GM12878 (cell line): Measurements from ENCODE around the gene RPL22. TPM values are rescaled to one million over a fixed set of nuclear protein-coding genes. Genes with fewer than 3 reads are reported as not detected.

Experiments
- ATAC-seq: fragments of 200-7000 bp; cut with Tn5 transposase; 3 replicates; pipeline ENCODE4 v1.9.1; 2020; ENCODE audit warnings: mild to moderate bottlenecking, moderate library complexity
- BruUV-seq: library from RNA; stranded (reverse); fragments of 400-500 nt; replicated peaks from 2 replicates; lab custom pipeline; 2021; lab: Mats Ljungman, UMichigan
- CTCF ChIA-PET: fragments of 300-600 bp; sonication (Branson Sonifier 250); formaldehyde crosslinking; extraction: SDS; loops from one replicate; lab custom pipeline; 2021; ENCODE audit warnings: inconsistent platforms; lab: Yijun Ruan, JAX
- POLR2A ChIA-PET: fragments of 350-600 bp; formaldehyde crosslinking; extraction: SDS; loops from one replicate; lab custom pipeline; 2021; ENCODE audit warnings: inconsistent platforms; lab: Charles Lee
- RAD21 ChIA-PET: fragments of 300-600 bp; sonication (Branson Sonifier 250); formaldehyde crosslinking; loops from one replicate; lab custom pipeline; 2023; ENCODE audit warnings: antibody characterized with exemption; ENCODE audit not compliant: unreplicated experiment; lab: Charles Lee
- SMC1A ChIA-PET: fragments of 300-600 bp; sonication (Branson Sonifier 250); formaldehyde crosslinking; loops from one replicate; lab custom pipeline; 2023; ENCODE audit not compliant: unreplicated experiment, uncharacterized antibody; lab: Charles Lee
- DNase-seq: peaks from one replicate; pipeline ENCODE4 v3.0.0-alpha.2; 2011; ENCODE audit warnings: low read depth, low spot score
- FAIRE-seq: peaks from 3 replicates; lab custom pipeline; 2011; peaks lifted over from hg19 to GRCh38; lab: Jason Lieb, UNC
- H2AFZ ChIP-seq: 2 replicates; pipeline ENCODE4 v1.6.0; 2011; ENCODE audit warnings: low read depth, low read length, control low read depth; ENCODE audit not compliant: control insufficient read depth
- H3K27ac ChIP-seq: 2 replicates; pipeline ENCODE4 v1.5.1; 2011; ENCODE audit warnings: control low read depth; ENCODE audit not compliant: control insufficient read depth, insufficient read depth
- H3K27me3 ChIP-seq, 2 experiments: replicated peaks in 1 of 2; 2 replicates each; pipeline versions ENCODE4 v1.6.0 to v1.6.1; 2011; ENCODE audit warnings: low read length in 1 of 2; ENCODE audit not compliant: control insufficient read depth in 2 of 2, insufficient read depth in 2 of 2
- H3K36me3 ChIP-seq, 2 experiments: 2 replicates each; pipeline ENCODE4 v1.5.1; 2011; ENCODE audit warnings: low read length in 1 of 2; ENCODE audit not compliant: control insufficient read depth in 2 of 2, insufficient read depth in 2 of 2
- H3K4me1 ChIP-seq: 2 replicates; pipeline ENCODE4 v1.6.1; 2011; ENCODE audit warnings: mild to moderate bottlenecking, low read length, moderate library complexity, mixed read lengths; ENCODE audit not compliant: control insufficient read depth, insufficient read depth
- H3K4me2 ChIP-seq: 2 replicates; pipeline ENCODE4 v1.6.0; 2011; ENCODE audit warnings: control low read depth; ENCODE audit not compliant: control insufficient read depth, insufficient read depth
- H3K4me3 ChIP-seq: fragments of 200-600 bp; sonication (generic); 2 replicates; pipeline ENCODE4 v1.5.1; 2016
- H3K79me2 ChIP-seq: 2 replicates; pipeline ENCODE4 v1.6.0; 2011; ENCODE audit warnings: low read length; ENCODE audit not compliant: control insufficient read depth, insufficient read depth
- H3K9ac ChIP-seq: 2 replicates; pipeline ENCODE4 v1.8.0; 2011; ENCODE audit warnings: low read length, control low read depth, mixed read lengths; ENCODE audit not compliant: control insufficient read depth, insufficient read depth
- H3K9me3 ChIP-seq: replicated peaks from 3 replicates; pipeline ENCODE4 v1.5.1; 2011; ENCODE audit warnings: mild to moderate bottlenecking, low read length; ENCODE audit not compliant: control insufficient read depth, insufficient read depth
- H4K20me1 ChIP-seq: 2 replicates; pipeline ENCODE4 v1.6.0; 2011; ENCODE audit not compliant: control insufficient read depth, insufficient read depth
- ASH2L ChIP-seq: fragments of 300-600, 200-600 bp; sonication (generic); IDR thresholded peaks from 2 replicates; pipeline ENCODE4 v1.6.1; 2017; ENCODE audit warnings: low read depth, mild to moderate bottlenecking, borderline replicate concordance
- BMI1 ChIP-seq: fragments of 450-650 bp; IDR thresholded peaks from 2 replicates; pipeline ENCODE4 v1.6.1; 2016; ENCODE audit warnings: mild to moderate bottlenecking, moderate library complexity, borderline replicate concordance
- CEBPZ ChIP-seq: fragments of 150-350 bp; IDR thresholded peaks from 2 replicates; pipeline ENCODE4 v1.6.1; 2016; ENCODE audit warnings: low read depth, low read length
- MTA2 ChIP-seq: fragments of 450-650 bp; IDR thresholded peaks from 2 replicates; pipeline ENCODE4 v1.6.1; 2016; ENCODE audit warnings: low read depth, mild to moderate bottlenecking, moderate library complexity
- MXI1 ChIP-seq: fragments of 150-350 bp; IDR thresholded peaks from 2 replicates; pipeline ENCODE4 v1.6.1; 2011; ENCODE audit warnings: low read depth, mild to moderate bottlenecking, inconsistent platforms, low read length, improper control_type of control experiment
- SREBF1 ChIP-seq: IDR thresholded peaks from 2 replicates; pipeline ENCODE4 v1.6.1; 2012; ENCODE audit warnings: mild to moderate bottlenecking, low read length
- TAF1 ChIP-seq: IDR thresholded peaks from 2 replicates; pipeline ENCODE4 v1.6.1; 2011; ENCODE audit warnings: mild to moderate bottlenecking, low read depth, low read length, borderline replicate concordance
- TBL1XR1 ChIP-seq: IDR thresholded peaks from 2 replicates; pipeline ENCODE4 v1.6.1; 2012; ENCODE audit warnings: low read depth, low read length, improper control_type of control experiment
- ZNF217 ChIP-seq: fragments of 450-650 bp; IDR thresholded peaks from 2 replicates; pipeline ENCODE4 v1.6.1; 2017; ENCODE audit warnings: antibody characterized with exemption, mild to moderate bottlenecking
- WGBS: methylation state at CpG from one replicate; pipeline ENCODE4 v1.1.6; 2016; ENCODE audit warnings: low lambda C conversion rate; ENCODE audit not compliant: insufficient replicate concordance, insufficient coverage; ENCODE audit errors: missing lambda C conversion rate; 5-methylcytosine and 5-hydroxymethylcytosine counted together
- in situ Hi-C: fragments of 300-500 bp; cut with MboI; formaldehyde crosslinking; loops from 9 replicates; pipeline ENCODE4 v1.14.3; 2018; ENCODE audit warnings: mixed read lengths
- intact Hi-C: fragments of 100-400 bp; cut with micrococcal nuclease; formaldehyde crosslinking; loops from one replicate; pipeline ENCODE4 v1.14.2; 2022; ENCODE audit not compliant: unreplicated experiment
- polyA plus RNA-seq, 11 experiments: library from polyadenylated mRNA; depleted of rRNA in 4 of 11; unstranded in 6 of 11; stranded (reverse) in 5 of 11; fragments of >200 nt; fragmentation: Nextera tagmentation in 4 of 11; fragmentation: Illumina TruSeq in 1 of 11; extraction: Ambion mirVana in 4 of 11; extraction: Trizol in 1 of 11; gene quantifications; 1 replicate in 1 of 11; 2 replicates in 10 of 11; pipeline versions ENCODE4 v1.2.1 to v1.2.3, GENCODE V29; 2011 to 2016; ENCODE audit warnings: inconsistent platforms in 2 of 11, missing spikeins in 2 of 11, low read depth in 1 of 11
- total RNA-seq, 4 experiments: library from RNA; depleted of rRNA in 3 of 4; stranded (reverse); fragments of >200 nt in 3 of 4; fragmentation: Illumina TruSeq in 1 of 4; extraction: Trizol in 1 of 4; gene quantifications; 2 replicates each; pipeline versions ENCODE4 v1.2.1 to v1.2.3, GENCODE V29; 2013 to 2021
- TF ChIP-seq, protein P1 (sequence below), 3 experiments: IDR thresholded peaks in 2 of 3; conservative IDR thresholded peaks in 1 of 3; 2 replicates each; pipeline ENCODE4 v1.5.1; 2011; ENCODE audit warnings: low read depth in 3 of 3, low read length in 3 of 3, mild to moderate bottlenecking in 3 of 3, control low read depth in 2 of 3, moderate library complexity in 2 of 3, inconsistent platforms in 1 of 3, mixed read lengths in 1 of 3; ENCODE audit not compliant: control insufficient read depth in 2 of 3, insufficient read depth in 1 of 3; ENCODE audit errors: extremely low read depth in 1 of 3
- TF ChIP-seq, protein P2 (sequence below): IDR thresholded peaks from 2 replicates; pipeline ENCODE4 v1.6.1; 2012; ENCODE audit warnings: low read depth, low read length, improper control_type of control experiment

The RPL22 gene
- total and polyA plus RNA-seq, 10 of the 15 experiments (the other 5 are each of a cell fraction or from before 2014, with no cell fraction given), result 191 to 560 (median 430) TPM

- Histone ChIP-seq H3K9ac (no peak overlapping the region), H3K27ac (no peak overlapping the region), H3K79me2 (peaks cover 3% of the 10 kb centered on the region), H2AFZ (no peak overlapping the region), H3K9me3 (no peaks in the 10 kb centered on the region), H3K27me3 (peaks cover 17 to 24% of the 10 kb centered on the region in 2 experiments), H3K4me2 (no peak overlapping the region), H3K36me3 (no peaks in the 10 kb centered on the region), H4K20me1 (no peaks in the 10 kb centered on the region), H3K4me1 (no peaks in the 10 kb centered on the region; the same call in 1 of the 2 replicates), H3K4me3 (no peak overlapping the region)
- in situ Hi-C loops, result no loop called here
- no peak for FAIRE-seq
- DNase-seq, result no peak
- RAD21 ChIA-PET, result no interaction called here
- TF ChIP-seq CEBPZ (no peak), BMI1 (no peak), ZNF217 (no peak), SREBF1 (no peak), ASH2L (no peak), TBL1XR1 (no peak), MXI1 (no peak), MTA2 (no peak), TAF1 (no peak)
- TF ChIP-seq, protein P1, sequence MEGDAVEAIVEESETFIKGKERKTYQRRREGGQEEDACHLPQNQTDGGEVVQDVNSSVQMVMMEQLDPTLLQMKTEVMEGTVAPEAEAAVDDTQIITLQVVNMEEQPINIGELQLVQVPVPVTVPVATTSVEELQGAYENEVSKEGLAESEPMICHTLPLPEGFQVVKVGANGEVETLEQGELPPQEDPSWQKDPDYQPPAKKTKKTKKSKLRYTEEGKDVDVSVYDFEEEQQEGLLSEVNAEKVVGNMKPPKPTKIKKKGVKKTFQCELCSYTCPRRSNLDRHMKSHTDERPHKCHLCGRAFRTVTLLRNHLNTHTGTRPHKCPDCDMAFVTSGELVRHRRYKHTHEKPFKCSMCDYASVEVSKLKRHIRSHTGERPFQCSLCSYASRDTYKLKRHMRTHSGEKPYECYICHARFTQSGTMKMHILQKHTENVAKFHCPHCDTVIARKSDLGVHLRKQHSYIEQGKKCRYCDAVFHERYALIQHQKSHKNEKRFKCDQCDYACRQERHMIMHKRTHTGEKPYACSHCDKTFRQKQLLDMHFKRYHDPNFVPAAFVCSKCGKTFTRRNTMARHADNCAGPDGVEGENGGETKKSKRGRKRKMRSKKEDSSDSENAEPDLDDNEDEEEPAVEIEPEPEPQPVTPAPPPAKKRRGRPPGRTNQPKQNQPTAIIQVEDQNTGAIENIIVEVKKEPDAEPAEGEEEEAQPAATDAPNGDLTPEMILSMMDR (IDR thresholded peaks at IDR 0.05 in 2 of 3, conservative IDR thresholded peaks at IDR 0.05 in 1 of 3; ENCODE audit: control insufficient read depth in 2 of 3, extremely low read depth in 1 of 3, insufficient read depth in 1 of 3, low read depth in 3 of 3, low read length in 3 of 3), result no peak
- TF ChIP-seq, protein P2, sequence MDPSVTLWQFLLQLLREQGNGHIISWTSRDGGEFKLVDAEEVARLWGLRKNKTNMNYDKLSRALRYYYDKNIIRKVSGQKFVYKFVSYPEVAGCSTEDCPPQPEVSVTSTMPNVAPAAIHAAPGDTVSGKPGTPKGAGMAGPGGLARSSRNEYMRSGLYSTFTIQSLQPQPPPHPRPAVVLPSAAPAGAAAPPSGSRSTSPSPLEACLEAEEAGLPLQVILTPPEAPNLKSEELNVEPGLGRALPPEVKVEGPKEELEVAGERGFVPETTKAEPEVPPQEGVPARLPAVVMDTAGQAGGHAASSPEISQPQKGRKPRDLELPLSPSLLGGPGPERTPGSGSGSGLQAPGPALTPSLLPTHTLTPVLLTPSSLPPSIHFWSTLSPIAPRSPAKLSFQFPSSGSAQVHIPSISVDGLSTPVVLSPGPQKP, result no peak
- CTCF ChIA-PET, result interaction anchor here (1.1 to 2.0 kb wide), 4 partner anchors 15 to 174 kb away, joined by 3 to 7 read pairs (median 6); no protein-coding TSS in a partner anchor
- 56% methylated on average over 17 of the region's 17 CpGs for WGBS
- POLR2A ChIA-PET, result no interaction called here
- BruUV-seq, result no TSS peak
- SMC1A ChIA-PET, result interaction anchor here (0.6 kb wide), 1 partner anchor 246 kb away, joined by 3 read pairs; no protein-coding TSS in a partner anchor
- intact Hi-C loops, result no loop called here
- ATAC-seq, result no peak
Measured at GRCh38 chr1:6239950-6240768, 40.8 kb upstream of the RPL22 start.
